Neural cell (in vitro differentiated cells): Measurements from ENCODE around the gene SLC26A2. TPM values are rescaled to one million over a fixed set of nuclear protein-coding genes. Genes with fewer than 3 reads are reported as not detected.
"Not testable (repeated sequence)": the region's sequence is repeated elsewhere in the genome, so short reads cannot be mapped to it uniquely, and the experiment has no call there.

ENCODE experiments used
- H2AFZ ChIP-seq: fragments of 200-600, 300-800 bp; sonication (generic), shearing (Covaris generic); 2 replicates; pipeline ENCODE4 v1.6.0; 2014; ENCODE audit warnings: low read depth, mild to moderate bottlenecking, antibody characterized with exemption, low read length, moderate library complexity
- H3F3A ChIP-seq: fragments of 200-600 bp; shearing (Covaris generic); 2 replicates; pipeline ENCODE4 v1.6.1; 2016; ENCODE audit warnings: mild to moderate bottlenecking, moderate library complexity, mixed read lengths, antibody characterized with exemption, low read length; ENCODE audit not compliant: insufficient read depth, poor library complexity, severe bottlenecking
- H3K27ac ChIP-seq: fragments of 200-600, 300-800 bp; sonication (generic), shearing (Covaris generic); 2 replicates; pipeline ENCODE4 v1.5.1; 2014; ENCODE audit warnings: mild to moderate bottlenecking, low read length, moderate library complexity
- H3K27me3 ChIP-seq: fragments of 300-800, 200-600 bp; sonication (generic), shearing (Covaris generic); 2 replicates; pipeline ENCODE4 v1.6.0; 2014; ENCODE audit warnings: mild to moderate bottlenecking, low read depth, low read length, moderate library complexity; ENCODE audit not compliant: insufficient read depth
- H3K36me3 ChIP-seq: fragments of 300-800, 200-600 bp; sonication (generic), shearing (Covaris generic); 2 replicates; pipeline ENCODE4 v1.5.1; 2014; ENCODE audit warnings: mild to moderate bottlenecking, antibody characterized with exemption, low read length, moderate library complexity; ENCODE audit not compliant: insufficient read depth
- H3K4me2 ChIP-seq: fragments of 300-800, 200-600 bp; sonication (generic), shearing (Covaris generic); 2 replicates; pipeline ENCODE4 v1.6.0; 2014; ENCODE audit warnings: mild to moderate bottlenecking, low read length
- H3K4me3 ChIP-seq: fragments of 300-800, 200-600 bp; sonication (generic), shearing (Covaris generic); 2 replicates; pipeline ENCODE4 v1.5.1; 2014; ENCODE audit warnings: mild to moderate bottlenecking, low read length, moderate library complexity
- H3K79me2 ChIP-seq: fragments of 200-600 bp; shearing (Covaris generic); replicated peaks from 2 replicates; pipeline ENCODE4 v1.6.0; 2014; ENCODE audit warnings: mild to moderate bottlenecking, low read length, moderate library complexity; ENCODE audit not compliant: insufficient read depth
- H3K9ac ChIP-seq: fragments of 300-800, 200-600 bp; sonication (generic), shearing (Covaris generic); 2 replicates; pipeline ENCODE4 v1.6.1; 2016; ENCODE audit warnings: mild to moderate bottlenecking, low read length, mixed read lengths
- H3K9me2 ChIP-seq: fragments of 200-600 bp; shearing (Covaris generic); 2 replicates; pipeline ENCODE4 v1.6.1; 2016; ENCODE audit warnings: mild to moderate bottlenecking, low read length, mixed read lengths; ENCODE audit not compliant: insufficient read depth
- H3K9me3 ChIP-seq: fragments of 200-600, 300-800 bp; sonication (generic), shearing (Covaris generic); 2 replicates; pipeline ENCODE4 v1.6.1; 2016; ENCODE audit warnings: mild to moderate bottlenecking, mixed run types, low read length, moderate library complexity, mixed read lengths
- H4K20me1 ChIP-seq: fragments of 200-600 bp; shearing (Covaris generic); 2 replicates; pipeline ENCODE4 v1.6.1; 2016; ENCODE audit warnings: mild to moderate bottlenecking, mixed run types; ENCODE audit not compliant: insufficient read depth
- EP300 ChIP-seq: fragments of 450-650 bp; conservative IDR thresholded peaks from 2 replicates; pipeline ENCODE4 v1.6.1; 2014; ENCODE audit warnings: antibody characterized with exemption, mild to moderate bottlenecking, moderate library complexity; ENCODE audit not compliant: poor library complexity, severe bottlenecking
- EZH2 ChIP-seq: fragments of 200-600, 300-800 bp; shearing (Covaris generic), sonication (generic); IDR thresholded peaks from 2 replicates; pipeline ENCODE4 v1.6.1; 2014; ENCODE audit warnings: antibody characterized with exemption, low read length, borderline replicate concordance, mild to moderate bottlenecking; ENCODE audit not compliant: insufficient read depth, poor library complexity, severe bottlenecking
- MXI1 ChIP-seq: fragments of 450-650 bp; conservative IDR thresholded peaks from 2 replicates; pipeline ENCODE4 v1.6.1; 2014; ENCODE audit warnings: antibody characterized with exemption, mild to moderate bottlenecking; ENCODE audit not compliant: poor library complexity, severe bottlenecking
- POLR2AphosphoS5 ChIP-seq: IDR thresholded peaks from 2 replicates; pipeline ENCODE4 v1.6.1; 2012
- RAD21 ChIP-seq: fragments of 450-650 bp; conservative IDR thresholded peaks from 2 replicates; pipeline ENCODE4 v1.6.1; 2014; ENCODE audit warnings: antibody characterized with exemption, mild to moderate bottlenecking, moderate library complexity
- SMC3 ChIP-seq: fragments of 450-650 bp; conservative IDR thresholded peaks from 2 replicates; pipeline ENCODE4 v1.6.1; 2014; ENCODE audit warnings: antibody characterized with exemption, mild to moderate bottlenecking, moderate library complexity; ENCODE audit not compliant: poor library complexity
- TAF1 ChIP-seq: IDR thresholded peaks from 2 replicates; pipeline ENCODE4 v1.6.1; 2012; ENCODE audit warnings: low read depth
- polyA plus RNA-seq: library from polyadenylated mRNA; depleted of rRNA; stranded (reverse); fragments of >200 nt; gene quantifications from 2 replicates; pipeline ENCODE4 v1.2.3, GENCODE V29; 2014
- TF ChIP-seq, protein P1 (sequence below): fragments of 450-650 bp; IDR thresholded peaks from 2 replicates; pipeline ENCODE4 v1.5.1; 2014; ENCODE audit warnings: antibody characterized with exemption, mild to moderate bottlenecking, moderate library complexity; ENCODE audit not compliant: poor library complexity, severe bottlenecking
- TF ChIP-seq, protein P2 (sequence below): IDR thresholded peaks from 2 replicates; pipeline ENCODE4 v1.6.1; 2012; ENCODE audit warnings: borderline replicate concordance

SLC26A2 gene
- polyA plus RNA-seq, 1 donor from 2014 or later: 5.4 TPM

DNA sequence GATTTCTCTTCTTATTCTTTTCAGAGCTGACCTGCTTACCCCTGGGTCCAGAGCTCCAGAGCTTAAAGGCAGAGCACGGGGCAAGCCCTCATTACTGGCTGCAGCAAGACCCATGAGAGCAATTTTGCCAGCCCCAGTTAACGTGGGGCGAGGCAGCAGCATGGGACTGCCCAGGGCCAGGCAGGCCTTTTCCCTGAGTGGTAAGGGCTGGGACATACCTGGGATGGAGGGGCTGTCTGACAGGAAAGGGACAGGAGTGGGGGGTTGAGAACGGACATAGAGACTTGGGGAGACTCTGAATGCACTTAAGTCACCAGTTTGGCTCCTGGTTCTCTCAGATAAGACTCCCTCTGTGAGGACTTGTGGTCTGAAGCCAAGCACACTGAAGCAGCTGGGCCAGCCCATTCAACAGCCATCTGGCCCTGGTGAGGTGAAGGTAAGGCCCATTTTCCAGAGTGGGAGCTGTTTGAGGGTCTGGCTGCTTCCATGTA is 66.2 kb downstream of the SLC26A2 start:
- Histone ChIP-seq H3K9me3 (no peaks in the 10 kb centered on the region), H3K4me2 (no peak overlapping the region), H2AFZ (no peak overlapping the region), H3K27ac (no peak overlapping the region), H3K27me3 (no peaks in the 10 kb centered on the region), H3K79me2 (no peaks in the 10 kb centered on the region), H3F3A (no peaks in the 10 kb centered on the region), H3K4me3 (no peak overlapping the region), H3K9ac (no peak overlapping the region), H4K20me1 (no peaks in the 10 kb centered on the region), H3K9me2 (no peaks in the 10 kb centered on the region), H3K36me3 (no peaks in the 10 kb centered on the region)
- no peak for TF ChIP-seq POLR2AphosphoS5
- TF ChIP-seq, protein P1, sequence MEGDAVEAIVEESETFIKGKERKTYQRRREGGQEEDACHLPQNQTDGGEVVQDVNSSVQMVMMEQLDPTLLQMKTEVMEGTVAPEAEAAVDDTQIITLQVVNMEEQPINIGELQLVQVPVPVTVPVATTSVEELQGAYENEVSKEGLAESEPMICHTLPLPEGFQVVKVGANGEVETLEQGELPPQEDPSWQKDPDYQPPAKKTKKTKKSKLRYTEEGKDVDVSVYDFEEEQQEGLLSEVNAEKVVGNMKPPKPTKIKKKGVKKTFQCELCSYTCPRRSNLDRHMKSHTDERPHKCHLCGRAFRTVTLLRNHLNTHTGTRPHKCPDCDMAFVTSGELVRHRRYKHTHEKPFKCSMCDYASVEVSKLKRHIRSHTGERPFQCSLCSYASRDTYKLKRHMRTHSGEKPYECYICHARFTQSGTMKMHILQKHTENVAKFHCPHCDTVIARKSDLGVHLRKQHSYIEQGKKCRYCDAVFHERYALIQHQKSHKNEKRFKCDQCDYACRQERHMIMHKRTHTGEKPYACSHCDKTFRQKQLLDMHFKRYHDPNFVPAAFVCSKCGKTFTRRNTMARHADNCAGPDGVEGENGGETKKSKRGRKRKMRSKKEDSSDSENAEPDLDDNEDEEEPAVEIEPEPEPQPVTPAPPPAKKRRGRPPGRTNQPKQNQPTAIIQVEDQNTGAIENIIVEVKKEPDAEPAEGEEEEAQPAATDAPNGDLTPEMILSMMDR: no peak

DNA sequence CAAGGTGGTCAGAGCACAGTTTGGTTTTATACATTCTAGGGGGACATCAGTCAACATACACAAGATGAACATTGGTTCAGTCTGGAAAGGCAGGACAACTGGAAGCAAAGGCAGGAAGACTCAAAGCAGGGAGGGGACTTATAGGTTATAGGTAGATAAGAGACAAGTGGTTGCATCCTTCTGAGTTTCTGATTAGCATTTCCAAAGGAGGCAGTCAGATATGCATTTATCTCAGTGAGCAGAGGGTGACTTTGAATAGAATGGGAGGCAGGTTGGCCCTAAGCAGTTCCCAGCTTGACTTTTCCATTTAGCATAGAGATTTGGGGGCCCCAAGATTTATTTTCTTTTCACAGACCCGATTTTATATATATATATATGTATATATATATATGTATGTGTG is 67.5 kb downstream of the SLC26A2 start:
- not testable (repeated sequence) for H3K4me2 ChIP-seq, H3K9ac ChIP-seq, H3K27me3 ChIP-seq, H3K9me3 ChIP-seq, H3K79me2 ChIP-seq, H3K36me3 ChIP-seq, H4K20me1 ChIP-seq, H3K9me2 ChIP-seq, H3F3A ChIP-seq, H2AFZ ChIP-seq, H3K27ac ChIP-seq, H3K4me3 ChIP-seq

DNA sequence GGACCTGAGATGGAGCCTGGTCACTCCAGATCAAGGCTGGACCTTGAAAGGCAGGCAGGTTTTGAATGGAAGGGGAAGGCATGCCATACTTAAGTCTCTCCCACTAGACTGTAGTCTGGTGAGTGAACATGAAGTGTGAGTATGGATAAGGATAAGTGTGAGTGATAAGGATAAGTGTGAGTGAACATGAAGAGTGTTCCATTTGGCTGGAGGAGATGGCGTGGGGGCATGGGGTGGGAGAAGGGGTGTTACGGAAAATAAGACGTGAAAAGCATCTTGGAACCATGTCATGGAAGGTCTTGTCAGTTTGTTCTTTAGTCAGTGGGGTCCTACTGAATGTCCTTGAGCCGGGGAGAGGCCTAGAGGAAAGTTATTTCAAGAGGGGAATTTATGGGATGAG is 72.8 kb downstream of the SLC26A2 start:
- Histone ChIP-seq H3K4me3 (no peak overlapping the region), H3K9ac (no peak overlapping the region), H3K27me3 (no peaks in the 10 kb centered on the region), H3K36me3 (peaks cover 16% of the 10 kb centered on the region), H3K4me2 (no peak overlapping the region), H3F3A (no peaks in the 10 kb centered on the region), H3K27ac (no peak overlapping the region), H2AFZ (no peak overlapping the region), H4K20me1 (no peaks in the 10 kb centered on the region), H3K9me3 (no peaks in the 10 kb centered on the region), H3K9me2 (no peaks in the 10 kb centered on the region), H3K79me2 (no peaks in the 10 kb centered on the region)
- TF ChIP-seq EZH2 (no peak), POLR2AphosphoS5 (no peak), MXI1 (no peak), TAF1 (no peak), RAD21 (no peak), EP300 (no peak), SMC3 (no peak)
- TF ChIP-seq, protein P1: no peak
- TF ChIP-seq, protein P2, sequence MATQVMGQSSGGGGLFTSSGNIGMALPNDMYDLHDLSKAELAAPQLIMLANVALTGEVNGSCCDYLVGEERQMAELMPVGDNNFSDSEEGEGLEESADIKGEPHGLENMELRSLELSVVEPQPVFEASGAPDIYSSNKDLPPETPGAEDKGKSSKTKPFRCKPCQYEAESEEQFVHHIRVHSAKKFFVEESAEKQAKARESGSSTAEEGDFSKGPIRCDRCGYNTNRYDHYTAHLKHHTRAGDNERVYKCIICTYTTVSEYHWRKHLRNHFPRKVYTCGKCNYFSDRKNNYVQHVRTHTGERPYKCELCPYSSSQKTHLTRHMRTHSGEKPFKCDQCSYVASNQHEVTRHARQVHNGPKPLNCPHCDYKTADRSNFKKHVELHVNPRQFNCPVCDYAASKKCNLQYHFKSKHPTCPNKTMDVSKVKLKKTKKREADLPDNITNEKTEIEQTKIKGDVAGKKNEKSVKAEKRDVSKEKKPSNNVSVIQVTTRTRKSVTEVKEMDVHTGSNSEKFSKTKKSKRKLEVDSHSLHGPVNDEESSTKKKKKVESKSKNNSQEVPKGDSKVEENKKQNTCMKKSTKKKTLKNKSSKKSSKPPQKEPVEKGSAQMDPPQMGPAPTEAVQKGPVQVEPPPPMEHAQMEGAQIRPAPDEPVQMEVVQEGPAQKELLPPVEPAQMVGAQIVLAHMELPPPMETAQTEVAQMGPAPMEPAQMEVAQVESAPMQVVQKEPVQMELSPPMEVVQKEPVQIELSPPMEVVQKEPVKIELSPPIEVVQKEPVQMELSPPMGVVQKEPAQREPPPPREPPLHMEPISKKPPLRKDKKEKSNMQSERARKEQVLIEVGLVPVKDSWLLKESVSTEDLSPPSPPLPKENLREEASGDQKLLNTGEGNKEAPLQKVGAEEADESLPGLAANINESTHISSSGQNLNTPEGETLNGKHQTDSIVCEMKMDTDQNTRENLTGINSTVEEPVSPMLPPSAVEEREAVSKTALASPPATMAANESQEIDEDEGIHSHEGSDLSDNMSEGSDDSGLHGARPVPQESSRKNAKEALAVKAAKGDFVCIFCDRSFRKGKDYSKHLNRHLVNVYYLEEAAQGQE: no peak
